Stomach (tissue), 9 donors: Measurements from ENCODE around the gene CERS6. TPM values are rescaled to one million over a fixed set of nuclear protein-coding genes. Genes with fewer than 3 reads are reported as not detected.

ENCODE experiments used
- DNase-seq, 2 donors: peaks; one replicate each; pipeline versions ENCODE4 v3.0.0 to v3.0.0-alpha.2; 2013 to 2019
- H3K27ac ChIP-seq, 5 donors: fragments of 200-600 bp in 4 of 5; sonication (generic) in 4 of 5; one replicate each; pipeline ENCODE4 v1.5.1; 2013 to 2019; ENCODE audit warnings: mild to moderate bottlenecking in 1 of 5, moderate library complexity in 1 of 5
- H3K27me3 ChIP-seq, 3 donors: fragments of 200-600 bp; sonication (generic); one replicate each; pipeline ENCODE4 v1.5.1; 2017 to 2019; ENCODE audit warnings: mixed run types in 1 of 3
- H3K36me3 ChIP-seq, 4 donors: fragments of 200-600 bp; sonication (generic); 1 replicate in 3 of 4; 2 replicates in 1 of 4; pipeline ENCODE4 v1.5.1; 2016 to 2019
- H3K4me1 ChIP-seq, 4 donors: fragments of 200-600 bp; sonication (generic); one replicate each; pipeline ENCODE4 v1.5.1; 2016 to 2019
- H3K4me3 ChIP-seq, 4 donors: fragments of 200-600 bp; sonication (generic) in 3 of 4; one replicate each; pipeline ENCODE4 v1.5.1; 2016 to 2019; ENCODE audit warnings: mild to moderate bottlenecking in 1 of 4
- H3K9me3 ChIP-seq, 4 donors: fragments of 200-600 bp; sonication (generic); one replicate each; pipeline ENCODE4 v1.5.1; 2016 to 2019
- EP300 ChIP-seq: sonication (generic); formaldehyde crosslinking; IDR thresholded peaks from one replicate; pipeline ENCODE4 v1.6.1; 2017; ENCODE audit warnings: antibody characterized with exemption
- POLR2A ChIP-seq, 4 donors: fragments of 450-650 bp; IDR thresholded peaks; one replicate each; pipeline ENCODE4 v1.6.1; 2016; ENCODE audit warnings: antibody characterized with exemption in 4 of 4, control low read depth in 2 of 4, mild to moderate bottlenecking in 1 of 4, moderate library complexity in 1 of 4
- POLR2AphosphoS5 ChIP-seq, 3 donors: sonication (generic); formaldehyde crosslinking; IDR thresholded peaks; one replicate each; pipeline ENCODE4 v1.6.1; 2016; ENCODE audit warnings: antibody characterized with exemption in 3 of 3
- WGBS, 5 donors: extraction: QIAGEN DNeasy Blood & Tissue Kit in 3 of 5; methylation state at CpG; one replicate each; pipeline versions ENCODE4 v1.1.5 to v1.1.7; 2013 to 2018; 5-methylcytosine and 5-hydroxymethylcytosine counted together
- intact Hi-C: fragments of 100-400 bp; cut with DNase I; formaldehyde crosslinking; loops from one replicate; pipeline ENCODE4 v1.15.1; 2023; ENCODE audit warnings: low total_unique reads
- polyA plus RNA-seq, 3 donors: library from polyadenylated mRNA; stranded (reverse); fragments of 200-250 nt; gene quantifications; one replicate each; pipeline ENCODE4 v1.2.3, GENCODE V29; 2013
- total RNA-seq, 5 donors: library from RNA; depleted of rRNA; stranded (reverse); fragments of >200 nt; gene quantifications; one replicate each; pipeline versions ENCODE4 v1.1.0 to v1.2.3, GENCODE V29; 2014 to 2016
- TF ChIP-seq, protein P1 (sequence below), 7 experiments: fragments of 450-650 bp in 4 of 7; fragments of 200-600 bp in 3 of 7; sonication (generic) in 3 of 7; IDR thresholded peaks; one replicate each; pipeline ENCODE4 v1.5.1; 2016 to 2019; ENCODE audit warnings: antibody characterized with exemption in 7 of 7, control low read depth in 2 of 7, mild to moderate bottlenecking in 1 of 7
- donor health status: healthy with polysubstance abuse.
- donor health status: Bipolar disorder and iron deficiency.
- donor health status: healthy.

The CERS6 gene
- total and polyA plus RNA-seq, 8 donors: 4.0 to 102 (median 53.2) TPM

- H3K9me3 ChIP-seq: no peaks in the 10 kb centered on the region
- H3K4me1 ChIP-seq: peaks cover 6 to 49% (median 21%) of the 10 kb centered on the region in 4 donors
- no peaks in the 10 kb centered on the region for H3K27me3 ChIP-seq
- H3K27ac ChIP-seq: no peak overlapping the region
- intact Hi-C loops: no loop called here
- H3K4me3 ChIP-seq: no peak overlapping the region
- WGBS, 5 donors: 78 to 95% (median 84%) methylated on average over 1 of the region's 1 CpG
- TF ChIP-seq EP300: no peak
- no peak for TF ChIP-seq POLR2A (IDR thresholded peaks at IDR 0.05)
- TF ChIP-seq POLR2AphosphoS5 (IDR thresholded peaks at IDR 0.05): no peak
- TF ChIP-seq, protein P1, sequence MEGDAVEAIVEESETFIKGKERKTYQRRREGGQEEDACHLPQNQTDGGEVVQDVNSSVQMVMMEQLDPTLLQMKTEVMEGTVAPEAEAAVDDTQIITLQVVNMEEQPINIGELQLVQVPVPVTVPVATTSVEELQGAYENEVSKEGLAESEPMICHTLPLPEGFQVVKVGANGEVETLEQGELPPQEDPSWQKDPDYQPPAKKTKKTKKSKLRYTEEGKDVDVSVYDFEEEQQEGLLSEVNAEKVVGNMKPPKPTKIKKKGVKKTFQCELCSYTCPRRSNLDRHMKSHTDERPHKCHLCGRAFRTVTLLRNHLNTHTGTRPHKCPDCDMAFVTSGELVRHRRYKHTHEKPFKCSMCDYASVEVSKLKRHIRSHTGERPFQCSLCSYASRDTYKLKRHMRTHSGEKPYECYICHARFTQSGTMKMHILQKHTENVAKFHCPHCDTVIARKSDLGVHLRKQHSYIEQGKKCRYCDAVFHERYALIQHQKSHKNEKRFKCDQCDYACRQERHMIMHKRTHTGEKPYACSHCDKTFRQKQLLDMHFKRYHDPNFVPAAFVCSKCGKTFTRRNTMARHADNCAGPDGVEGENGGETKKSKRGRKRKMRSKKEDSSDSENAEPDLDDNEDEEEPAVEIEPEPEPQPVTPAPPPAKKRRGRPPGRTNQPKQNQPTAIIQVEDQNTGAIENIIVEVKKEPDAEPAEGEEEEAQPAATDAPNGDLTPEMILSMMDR (IDR thresholded peaks at IDR 0.05): no peak
- DNase-seq: no peak
- H3K36me3 ChIP-seq: no peaks in the 10 kb centered on the region
Measured at GRCh38 chr2:168683996-168684395, 227.9 kb downstream of the CERS6 start.

DNA sequence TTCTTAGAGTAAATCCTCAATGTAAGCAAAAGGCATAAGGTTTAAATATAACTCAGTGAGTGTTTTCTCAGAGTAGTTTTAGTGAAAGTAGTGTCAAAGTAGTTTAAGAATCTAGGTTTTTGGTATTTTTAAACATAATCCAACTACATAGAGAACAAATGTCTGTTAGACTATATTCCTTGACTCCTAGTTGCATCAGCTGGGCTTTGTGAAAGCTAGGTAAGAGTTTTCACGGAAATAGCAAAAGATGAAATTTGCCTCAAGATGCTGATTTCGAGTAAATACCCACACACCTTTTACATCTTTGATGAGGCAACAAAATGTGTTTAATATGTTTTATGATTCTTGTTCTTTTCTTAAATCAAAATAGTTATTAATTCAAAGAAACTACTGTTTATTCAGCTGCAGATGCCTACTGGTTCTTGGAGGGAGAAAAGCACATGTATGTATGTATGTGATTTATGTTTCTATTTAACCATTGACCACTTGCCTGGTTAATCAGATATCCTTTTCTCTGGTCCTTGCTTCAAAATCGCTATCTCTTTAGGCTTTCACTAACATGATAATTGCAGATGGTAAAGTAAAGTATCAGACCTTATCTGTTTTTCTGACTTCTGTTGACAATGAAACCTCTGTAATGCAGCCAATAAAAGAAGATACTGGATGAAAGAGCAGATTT, 229.0 kb downstream of the CERS6 start:
- H3K4me1 ChIP-seq: peaks cover 3 to 52% (median 18%) of the 10 kb centered on the region in 4 donors
- WGBS, 5 donors: 83 to 88% (median 84%) methylated on average over 3 of the region's 3 CpGs

DNA sequence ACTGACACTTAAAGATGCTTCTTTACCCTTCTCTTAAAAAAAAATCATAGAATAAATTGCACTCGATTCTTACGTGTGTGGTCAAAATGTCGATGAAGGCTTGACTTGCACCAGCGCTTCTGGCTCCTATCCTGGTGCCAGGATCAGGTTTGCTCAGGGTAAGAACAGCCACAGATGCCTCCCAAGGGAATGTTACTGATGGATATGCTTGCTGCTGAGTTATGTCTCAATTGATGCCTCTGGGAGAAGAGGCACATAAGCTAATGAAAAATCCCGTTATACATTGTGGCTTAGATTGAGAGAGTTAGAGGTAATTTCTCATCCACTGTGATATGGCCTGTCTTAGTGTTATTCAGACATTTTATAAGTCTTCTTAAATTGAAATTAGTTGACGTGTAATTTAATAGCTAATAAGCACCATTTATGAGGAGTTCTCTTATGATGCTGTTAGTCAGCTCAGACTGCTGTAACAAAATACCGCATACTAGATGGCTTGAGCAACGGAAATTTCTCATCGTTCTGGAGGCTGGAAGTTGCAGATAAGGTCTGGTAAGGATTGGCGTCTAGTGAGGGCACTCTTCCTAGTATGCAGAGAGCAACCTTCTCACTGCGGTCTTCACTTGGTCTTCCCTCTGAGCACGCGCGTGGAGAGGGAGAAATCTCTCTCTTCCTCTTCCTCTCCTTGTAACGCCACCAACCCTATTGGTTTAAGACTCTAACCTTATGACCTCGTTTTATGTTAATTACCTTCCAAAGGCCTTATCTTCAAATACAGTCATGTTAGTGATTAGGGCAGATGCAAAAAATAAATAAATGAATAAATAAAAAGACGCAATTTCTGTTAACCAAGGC, 229.8 kb downstream of the CERS6 start:
- H3K36me3 ChIP-seq: no peaks in the 10 kb centered on the region
- no peaks in the 10 kb centered on the region for H3K9me3 ChIP-seq
- no peak overlapping the region for H3K27ac ChIP-seq
- peaks cover 0 to 56% (median 23%) of the 10 kb centered on the region in 4 donors for H3K4me1 ChIP-seq
- H3K27me3 ChIP-seq: no peaks in the 10 kb centered on the region
- DNase-seq: no peak
- TF ChIP-seq, protein P1 (IDR thresholded peaks at IDR 0.05): no peak
- TF ChIP-seq POLR2AphosphoS5 (IDR thresholded peaks at IDR 0.05) (no peak), EP300 (no peak), POLR2A (IDR thresholded peaks at IDR 0.05) (no peak)
- H3K4me3 ChIP-seq: no peak overlapping the region
- WGBS, 5 donors: 78 to 91% (median 90%) methylated on average over 17 of the region's 17 CpGs
- intact Hi-C loops: no loop called here

More for the DNA sequence above, 229.0 kb downstream of the CERS6 start:
- no peaks in the 10 kb centered on the region for H3K36me3 ChIP-seq
- H3K9me3 ChIP-seq: no peaks in the 10 kb centered on the region
- no peak for DNase-seq
- intact Hi-C loops: no loop called here
- H3K4me3 ChIP-seq: no peak overlapping the region
- H3K27me3 ChIP-seq: no peaks in the 10 kb centered on the region
- no peak overlapping the region for H3K27ac ChIP-seq
- TF ChIP-seq POLR2AphosphoS5 (IDR thresholded peaks at IDR 0.05) (no peak), POLR2A (IDR thresholded peaks at IDR 0.05) (no peak), EP300 (no peak)
- TF ChIP-seq, protein P1 (IDR thresholded peaks at IDR 0.05): no peak

- Histone ChIP-seq H3K27me3 (no peaks in the 10 kb centered on the region), H3K4me1 (peaks cover 0 to 63% (median 28%) of the 10 kb centered on the region in 4 donors), H3K36me3 (peaks cover 0 to 4% (median 0%) of the 10 kb centered on the region in 4 donors), H3K4me3 (no peak overlapping the region), H3K9me3 (no peaks in the 10 kb centered on the region), H3K27ac (no peak overlapping the region)
- intact Hi-C loops: no loop called here
- 86 to 92% (median 90%) methylated on average over 4 of the region's 4 CpGs for WGBS, 5 donors
- TF ChIP-seq, protein P1 (IDR thresholded peaks at IDR 0.05): no peak
- no peak for TF ChIP-seq POLR2AphosphoS5 (IDR thresholded peaks at IDR 0.05)
- TF ChIP-seq EP300: no peak
- TF ChIP-seq POLR2A (IDR thresholded peaks at IDR 0.05): no peak
- DNase-seq: no peak
Measured at GRCh38 chr2:168686452-168687191, 230.6 kb downstream of the CERS6 start.
